Common myeloid progenitor, CD34-positive (primary cell): Measurements from ENCODE around the gene CD101.

Source experiments
- CTCF ChIA-PET: fragments of 350-600 bp; sonication (Branson Sonifier 250); formaldehyde crosslinking; loops from one replicate; lab custom pipeline; 2021; ENCODE audit warnings: antibody characterized with exemption; lab: Charles Lee
- POLR2A ChIA-PET: fragments of 350-600 bp; sonication (Branson Sonifier 250); formaldehyde crosslinking; loops from one replicate; lab custom pipeline; 2021; ENCODE audit warnings: antibody characterized with exemption; lab: Charles Lee
- DNase-seq, 3 donors: peaks; one replicate each; pipeline versions ENCODE4 v3.0.0 to v3.0.0-alpha.2; 2013
- H3K27ac ChIP-seq, 2 experiments: 1 replicate in 1 of 2; 2 replicates in 1 of 2; pipeline ENCODE4 v1.7.0; 2013; ENCODE audit warnings: inconsistent platforms in 2 of 2, low read length in 2 of 2, mild to moderate bottlenecking in 2 of 2, low read depth in 1 of 2, moderate library complexity in 1 of 2; ENCODE audit not compliant: severe bottlenecking in 2 of 2, insufficient read depth in 1 of 2, poor library complexity in 1 of 2
- H3K27me3 ChIP-seq, 5 experiments: replicated peaks in 2 of 5; 1 replicate in 3 of 5; 2 replicates in 2 of 5; pipeline versions ENCODE4 v1.6.1 to v1.7.0; 2013; ENCODE audit warnings: low read length in 4 of 5, mild to moderate bottlenecking in 2 of 5, moderate library complexity in 2 of 5, inconsistent platforms in 1 of 5; ENCODE audit not compliant: insufficient read depth in 5 of 5, control insufficient read depth in 4 of 5
- H3K36me3 ChIP-seq, 4 experiments: 1 replicate in 2 of 4; 2 replicates in 2 of 4; pipeline versions ENCODE4 v1.6.1 to v1.7.0; 2013; ENCODE audit warnings: low read length in 3 of 4, control low read depth in 1 of 4, mild to moderate bottlenecking in 1 of 4; ENCODE audit not compliant: control insufficient read depth in 4 of 4, insufficient read depth in 4 of 4
- H3K4me1 ChIP-seq, 4 experiments: 1 replicate in 3 of 4; 2 replicates in 1 of 4; pipeline versions ENCODE4 v1.6.1 to v1.7.1; 2013; ENCODE audit warnings: low read length in 3 of 4, mild to moderate bottlenecking in 3 of 4, control low read depth in 1 of 4, inconsistent platforms in 1 of 4, moderate library complexity in 1 of 4; ENCODE audit not compliant: control insufficient read depth in 4 of 4, insufficient read depth in 4 of 4; ENCODE audit errors: control extremely low read depth in 1 of 4
- H3K4me3 ChIP-seq, 7 experiments: 1 replicate in 4 of 7; 2 replicates in 3 of 7; pipeline versions ENCODE4 v1.5.1 to v1.7.0; 2013; ENCODE audit warnings: mild to moderate bottlenecking in 7 of 7, low read length in 6 of 7, moderate library complexity in 6 of 7, inconsistent platforms in 2 of 7, low read depth in 2 of 7, control low read depth in 1 of 7; ENCODE audit not compliant: insufficient read depth in 4 of 7, control insufficient read depth in 1 of 7; ENCODE audit errors: extremely low read depth in 1 of 7
- H3K9me3 ChIP-seq, 5 experiments: 1 replicate in 4 of 5; 2 replicates in 1 of 5; pipeline versions ENCODE4 v1.6.1 to v1.7.1; 2013; ENCODE audit warnings: low read length in 4 of 5, mild to moderate bottlenecking in 2 of 5, inconsistent platforms in 1 of 5, low read depth in 1 of 5, moderate library complexity in 1 of 5; ENCODE audit not compliant: control insufficient read depth in 4 of 5, insufficient read depth in 2 of 5; ENCODE audit errors: control extremely low read depth in 1 of 5
- WGBS: methylation state at CpG from one replicate; pipeline ENCODE4 v1.1.5; 2013; ENCODE audit not compliant: insufficient coverage; 5-methylcytosine and 5-hydroxymethylcytosine counted together

CD101 gene

DNA sequence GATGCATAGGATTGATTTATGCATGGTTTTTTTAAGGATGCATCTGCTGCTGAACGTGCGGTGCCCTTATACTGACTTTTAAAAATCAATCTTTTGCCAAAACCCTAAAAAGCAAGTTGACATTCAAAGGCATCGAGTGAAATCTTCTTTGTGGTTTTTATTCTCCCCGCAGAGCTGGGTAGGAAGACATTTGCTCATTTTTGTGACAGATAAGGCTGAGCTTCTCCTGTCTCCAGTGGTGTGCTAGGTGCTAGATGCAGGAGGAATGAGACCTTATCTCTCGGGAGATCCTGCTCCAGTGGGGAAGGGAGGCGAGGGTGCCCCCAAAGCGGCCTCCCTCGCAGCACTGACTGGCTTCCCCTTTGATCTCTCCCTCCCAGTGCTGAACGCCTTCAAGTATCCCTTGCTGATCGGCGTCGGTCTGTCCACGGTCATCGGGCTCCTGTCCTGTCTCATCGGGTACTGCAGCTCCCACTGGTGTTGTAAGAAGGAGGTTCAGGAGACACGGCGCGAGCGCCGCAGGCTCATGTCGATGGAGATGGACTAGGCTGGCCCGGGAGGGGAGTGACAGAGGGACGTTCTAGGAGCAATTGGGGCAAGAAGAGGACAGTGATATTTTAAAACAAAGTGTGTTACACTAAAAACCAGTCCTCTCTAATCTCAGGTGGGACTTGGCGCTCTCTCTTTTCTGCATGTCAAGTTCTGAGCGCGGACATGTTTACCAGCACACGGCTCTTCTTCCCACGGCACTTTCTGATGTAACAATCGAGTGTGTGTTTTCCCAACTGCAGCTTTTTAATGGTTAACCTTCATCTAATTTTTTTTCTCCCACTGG lies 14.9 kb upstream of the CD101 start:
- Histone ChIP-seq H3K9me3 (no peaks in the 10 kb centered on the region), H3K27ac (no peak overlapping the region), H3K4me3 (no peak overlapping the region), H3K27me3 (no peaks in the 10 kb centered on the region), H3K36me3 (no peaks in the 10 kb centered on the region), H3K4me1 (peaks cover 2 to 28% (median 18%) of the 10 kb centered on the region in 4 experiments)
- 71% methylated on average over 15 of the region's 29 CpGs for WGBS
- peak in 2 of 3 donors; percentile 67 to 82 for DNase-seq
- ChIA-PET POLR2A (interaction anchor here (0.8 kb wide), 1 partner anchor 17 kb away, joined by 4 read pairs; no protein-coding TSS in a partner anchor), CTCF (interaction anchor here (0.6 to 1.8 kb wide), 5 partner anchors 11 to 86 kb away, joined by 3 to 4 read pairs (median 3); no protein-coding TSS in a partner anchor)

DNA sequence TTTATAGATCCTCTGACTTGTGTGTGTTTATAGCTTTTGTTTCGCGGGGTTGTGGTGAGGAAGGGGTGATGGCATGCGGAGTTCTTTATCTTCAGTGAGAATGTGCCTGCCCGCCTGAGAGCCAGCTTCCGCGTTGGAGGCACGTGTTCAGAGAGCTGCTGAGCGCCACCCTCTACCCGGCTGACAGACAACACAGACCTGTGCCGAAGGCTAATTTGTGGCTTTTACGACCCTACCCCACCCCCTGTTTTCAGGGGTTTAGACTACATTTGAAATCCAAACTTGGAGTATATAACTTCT lies 14.4 kb upstream of the CD101 start:
- POLR2A ChIA-PET = interaction anchor here (0.8 kb wide), 1 partner anchor 17 kb away, joined by 4 read pairs; no protein-coding TSS in a partner anchor
- peaks cover 2 to 32% (median 18%) of the 10 kb centered on the region in 4 experiments for H3K4me1 ChIP-seq
- WGBS = 33% methylated on average over 9 of the region's 11 CpGs

DNA sequence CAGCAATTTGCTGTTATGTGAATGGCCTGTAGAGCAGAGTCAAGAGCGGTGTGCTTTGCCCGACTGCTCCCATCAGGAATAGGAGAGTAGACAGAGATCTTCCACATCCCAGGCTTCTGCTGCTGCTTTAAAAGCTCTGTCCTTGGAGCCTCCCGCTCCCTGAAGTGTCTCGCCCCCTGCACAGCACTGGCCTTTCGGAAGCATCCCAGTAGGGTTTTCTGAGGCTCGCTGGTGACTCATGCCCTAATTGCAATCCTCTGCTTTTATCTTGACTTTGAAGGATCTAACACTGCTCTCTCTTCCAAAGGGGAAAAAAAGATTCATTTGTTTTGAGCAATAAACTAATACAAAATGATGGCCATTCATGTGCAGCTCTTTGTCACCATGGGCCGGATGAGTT lies 13.3 kb upstream of the CD101 start:
- Histone ChIP-seq H3K4me3 (no peak overlapping the region), H3K27ac (no peak overlapping the region), H3K4me1 (peaks cover 2 to 32% (median 18%) of the 10 kb centered on the region in 4 experiments), H3K9me3 (no peaks in the 10 kb centered on the region), H3K36me3 (no peaks in the 10 kb centered on the region), H3K27me3 (no peaks in the 10 kb centered on the region)
- CTCF ChIA-PET = no interaction called here
- no peak for DNase-seq
- WGBS = 96% methylated on average over 6 of the region's 7 CpGs
- POLR2A ChIA-PET = no interaction called here

More for the DNA sequence above, 14.4 kb upstream of the CD101 start:
- Histone ChIP-seq H3K4me3 (no peak overlapping the region), H3K9me3 (no peaks in the 10 kb centered on the region), H3K27ac (no peak overlapping the region), H3K27me3 (no peaks in the 10 kb centered on the region), H3K36me3 (no peaks in the 10 kb centered on the region)
- DNase-seq = peak in 2 of 3 donors; percentile 61 to 77
- CTCF ChIA-PET = interaction anchor here (1.8 kb wide), 1 partner anchor 17 kb away, joined by 3 read pairs; no protein-coding TSS in a partner anchor

DNA sequence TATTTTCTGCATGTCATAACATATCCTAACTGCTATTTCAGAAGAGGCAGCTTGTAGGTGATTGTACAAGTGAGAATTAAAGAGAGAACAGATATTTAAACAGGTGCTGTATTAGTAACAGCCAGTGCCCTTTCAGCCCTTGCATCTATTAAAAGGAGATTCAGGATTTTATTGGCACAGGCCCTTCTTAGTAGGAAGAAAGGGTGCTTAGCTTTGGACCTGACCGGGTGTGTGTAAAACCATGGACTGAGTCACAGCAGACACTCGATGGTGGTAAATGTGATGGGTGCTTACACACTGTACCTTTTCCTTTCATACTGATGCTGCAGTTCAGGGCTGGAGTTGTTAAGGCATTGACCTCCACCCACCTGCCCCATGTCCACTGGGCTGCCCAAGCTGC lies 12.7 kb upstream of the CD101 start:
- ChIA-PET POLR2A (no interaction called here), CTCF (interaction anchor here (1.0 kb wide), 1 partner anchor 54 kb away, joined by 3 read pairs; no protein-coding TSS in a partner anchor)
- Histone ChIP-seq H3K27me3 (no peaks in the 10 kb centered on the region), H3K9me3 (no peaks in the 10 kb centered on the region), H3K36me3 (no peaks in the 10 kb centered on the region), H3K4me1 (peaks cover 2 to 32% (median 18%) of the 10 kb centered on the region in 4 experiments), H3K27ac (no peak overlapping the region), H3K4me3 (no peak overlapping the region)
- no peak for DNase-seq
- WGBS = 100% methylated on average over 2 of the region's 2 CpGs

DNA sequence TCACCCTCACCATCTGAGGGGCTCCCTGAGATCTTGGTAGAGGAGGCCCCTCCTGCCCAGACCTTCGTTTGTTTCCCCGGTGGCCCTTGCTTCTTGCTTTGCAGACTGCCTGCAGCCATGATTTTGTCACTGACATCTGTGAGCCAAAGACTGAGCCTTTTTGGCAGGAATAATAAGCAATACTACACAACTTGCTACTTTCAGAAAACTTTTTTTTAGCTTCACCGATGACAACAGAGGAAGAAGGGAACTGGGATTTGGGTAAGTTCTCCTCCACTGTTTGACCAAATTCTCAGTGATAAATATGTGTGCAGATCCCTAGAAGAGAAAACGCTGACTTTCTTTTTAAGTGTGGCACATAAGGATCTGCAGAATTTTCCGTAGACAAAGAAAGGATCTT lies 11.7 kb upstream of the CD101 start:
- Histone ChIP-seq H3K9me3 (no peaks in the 10 kb centered on the region), H3K36me3 (no peaks in the 10 kb centered on the region), H3K27me3 (no peaks in the 10 kb centered on the region), H3K27ac (no peak overlapping the region), H3K4me1 (peaks cover 2 to 27% (median 18%) of the 10 kb centered on the region in 4 experiments), H3K4me3 (no peak overlapping the region)
- CTCF ChIA-PET = interaction anchor here (1.0 kb wide), 1 partner anchor 55 kb away, joined by 3 read pairs; no protein-coding TSS in a partner anchor
- POLR2A ChIA-PET = no interaction called here
- DNase-seq = no peak
- WGBS = 85% methylated on average over 4 of the region's 5 CpGs

DNA sequence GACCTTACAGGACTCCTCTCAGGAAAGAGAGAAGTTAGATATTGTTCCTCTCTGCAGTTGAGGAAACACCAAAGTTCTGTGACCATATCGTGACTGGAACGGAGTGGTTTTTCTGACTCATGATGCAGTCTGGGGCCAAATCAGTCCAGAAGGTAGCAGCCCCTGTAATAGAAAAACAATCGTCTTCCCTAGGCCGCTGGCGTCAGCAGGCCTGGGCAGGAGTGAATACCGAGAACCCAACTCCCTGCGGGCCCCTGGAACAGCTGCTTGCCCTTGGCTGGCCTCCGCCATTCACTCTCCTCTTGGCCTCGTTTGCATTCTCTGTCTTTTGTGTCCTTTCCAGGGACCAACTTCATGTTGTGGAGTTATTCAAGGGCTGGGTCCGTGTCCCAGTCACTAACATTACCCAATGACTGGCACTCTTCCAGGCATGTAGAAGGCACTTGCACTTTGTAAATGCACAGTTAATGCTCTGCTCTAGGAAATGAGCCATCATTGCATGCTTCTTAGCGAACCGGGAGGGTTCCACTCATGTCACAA lies 10.9 kb upstream of the CD101 start:
- no peaks in the 10 kb centered on the region for H3K36me3 ChIP-seq
- H3K4me3 ChIP-seq = no peak overlapping the region
- H3K9me3 ChIP-seq = no peaks in the 10 kb centered on the region
- peaks cover 2 to 27% (median 18%) of the 10 kb centered on the region in 4 experiments for H3K4me1 ChIP-seq
- ChIA-PET POLR2A (no interaction called here), CTCF (no interaction called here)
- H3K27me3 ChIP-seq = no peaks in the 10 kb centered on the region
- WGBS = 96% methylated on average over 10 of the region's 12 CpGs
- no peak overlapping the region for H3K27ac ChIP-seq
- DNase-seq = peak in 2 of 3 donors; percentile 41 to 46
